Neuronal stem cell (in vitro differentiated cells): ENCODE data around the gene ACAP2.
A peak's percentile ranks its signal among the peaks of the same experiment; 100 is the strongest.

Source experiments
- DNase-seq: peaks from one replicate; pipeline ENCODE4 v3.0.0-alpha.2; 2013; ENCODE audit warnings: low spot score
- H2AFZ ChIP-seq: one replicate; pipeline ENCODE4 v1.6.1; 2013; ENCODE audit warnings: mild to moderate bottlenecking, low read length, inconsistent platforms
- H2AK5ac ChIP-seq: 2 replicates; pipeline ENCODE4 v1.6.1; 2013; ENCODE audit warnings: low read depth, mild to moderate bottlenecking, inconsistent platforms, low read length, moderate library complexity, mixed read lengths
- H2BK120ac ChIP-seq: 2 replicates; pipeline ENCODE4 v1.6.1; 2013; ENCODE audit warnings: low read depth, mild to moderate bottlenecking, inconsistent platforms, low read length, moderate library complexity, mixed read lengths
- H2BK12ac ChIP-seq: one replicate; pipeline ENCODE4 v1.6.1; 2013; ENCODE audit warnings: low read length, inconsistent platforms
- H2BK15ac ChIP-seq: 2 replicates; pipeline ENCODE4 v1.6.1; 2013; ENCODE audit warnings: mild to moderate bottlenecking, low read length, inconsistent platforms, mixed read lengths
- H2BK5ac ChIP-seq: one replicate; pipeline ENCODE4 v1.6.1; 2013; ENCODE audit warnings: inconsistent platforms, mild to moderate bottlenecking, low read length, moderate library complexity
- H3K14ac ChIP-seq: one replicate; pipeline ENCODE4 v1.6.1; 2013; ENCODE audit warnings: low read length, inconsistent platforms
- H3K18ac ChIP-seq: 2 replicates; pipeline ENCODE4 v1.6.1; 2013; ENCODE audit warnings: low read length, inconsistent platforms
- H3K23ac ChIP-seq: 2 replicates; pipeline ENCODE4 v1.6.1; 2013; ENCODE audit warnings: low read depth, mild to moderate bottlenecking, mixed read lengths, low read length, inconsistent platforms; ENCODE audit not compliant: poor library complexity
- H3K27ac ChIP-seq: replicated peaks from 3 replicates; pipeline ENCODE4 v1.5.1; 2013; ENCODE audit warnings: low read length, inconsistent platforms
- H3K27me3 ChIP-seq, 3 experiments: 2 replicates each; pipeline ENCODE4 v1.6.1; 2013; ENCODE audit warnings: low read length in 3 of 3, mild to moderate bottlenecking in 2 of 3, inconsistent platforms in 1 of 3, low read depth in 1 of 3, mixed read lengths in 1 of 3, moderate library complexity in 1 of 3; ENCODE audit not compliant: control insufficient read depth in 3 of 3, insufficient read depth in 3 of 3
- H3K36me3 ChIP-seq, 2 donors: replicated peaks in 1 of 2; 2 replicates each; pipeline ENCODE4 v1.6.1; 2013; ENCODE audit warnings: low read length in 2 of 2; ENCODE audit not compliant: control insufficient read depth in 2 of 2, insufficient read depth in 2 of 2
- H3K4ac ChIP-seq: 2 replicates; pipeline ENCODE4 v1.6.1; 2013; ENCODE audit warnings: inconsistent platforms, mild to moderate bottlenecking, low read length, moderate library complexity
- H3K4me1 ChIP-seq, 2 donors: 1 replicate in 1 of 2; 2 replicates in 1 of 2; pipeline ENCODE4 v1.6.1; 2013; ENCODE audit warnings: low read length in 2 of 2, low read depth in 1 of 2; ENCODE audit not compliant: control insufficient read depth in 2 of 2, insufficient read depth in 1 of 2
- H3K4me2 ChIP-seq: one replicate; pipeline ENCODE4 v1.6.1; 2013; ENCODE audit warnings: mild to moderate bottlenecking, low read length, inconsistent platforms; ENCODE audit not compliant: insufficient read depth, poor library complexity, severe bottlenecking
- H3K4me3 ChIP-seq, 2 donors: 2 replicates each; pipeline ENCODE4 v1.5.1; 2013; ENCODE audit warnings: low read length in 2 of 2, mild to moderate bottlenecking in 2 of 2, inconsistent platforms in 1 of 2, moderate library complexity in 1 of 2
- H3K79me1 ChIP-seq: one replicate; pipeline ENCODE4 v1.6.1; 2013; ENCODE audit warnings: low read depth, mild to moderate bottlenecking, inconsistent platforms, low read length, moderate library complexity
- H3K9ac ChIP-seq: one replicate; pipeline ENCODE4 v1.6.1; 2013; ENCODE audit warnings: mild to moderate bottlenecking, low read depth, low read length, inconsistent platforms; ENCODE audit not compliant: poor library complexity
- H3K9me3 ChIP-seq, 2 donors: replicated peaks in 1 of 2; 2 replicates each; pipeline versions ENCODE3 to v1.6.1; 2013; ENCODE audit warnings: low read length in 2 of 2, mild to moderate bottlenecking in 2 of 2, inconsistent platforms in 1 of 2, low read depth in 1 of 2, mixed read lengths in 1 of 2, moderate library complexity in 1 of 2; ENCODE audit not compliant: control insufficient read depth in 2 of 2, insufficient read depth in 1 of 2
- H4K8ac ChIP-seq: one replicate; pipeline ENCODE4 v1.6.1; 2013; ENCODE audit warnings: low read depth, mild to moderate bottlenecking, inconsistent platforms, low read length, moderate library complexity
- H4K91ac ChIP-seq: one replicate; pipeline ENCODE4 v1.6.1; 2013; ENCODE audit warnings: low read length, low read depth, mild to moderate bottlenecking, inconsistent platforms; ENCODE audit not compliant: poor library complexity
- WGBS, 2 donors: extraction: QIAGEN DNeasy Blood & Tissue Kit; methylation state at CpG; one replicate each; pipeline ENCODE4 v1.1.7; 2013; ENCODE audit warnings: missing lambda C conversion rate in 2 of 2, mixed read lengths in 1 of 2; ENCODE audit not compliant: insufficient read length in 2 of 2, insufficient replicate concordance in 1 of 2; ENCODE audit errors: extremely low coverage in 2 of 2; 5-methylcytosine and 5-hydroxymethylcytosine counted together

Gene ACAP2

DNA sequence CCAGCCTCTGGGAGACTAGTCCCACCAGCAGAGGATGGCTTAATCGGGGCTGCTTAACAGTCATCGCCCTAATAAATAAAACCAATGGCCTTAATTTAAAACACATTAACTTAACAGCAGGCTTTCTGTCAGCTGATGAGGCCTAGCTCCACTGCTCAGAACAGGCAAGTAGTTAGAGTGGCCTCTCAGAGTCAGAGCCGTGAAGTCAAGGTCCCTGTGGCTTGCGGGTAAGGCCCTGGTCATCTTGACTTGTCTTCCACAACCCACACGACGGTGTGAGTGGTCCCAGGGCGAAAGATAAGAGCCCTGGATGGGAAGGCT is 183.7 kb downstream of the ACAP2 start:
- Histone ChIP-seq H3K27ac (no peak overlapping the region), H2BK15ac (no peak overlapping the region), H2AK5ac (peak overlapping the region; percentile 3), H3K18ac (no peak overlapping the region), H3K27me3 (no peaks in the 10 kb centered on the region), H2AFZ (peak overlapping the region; percentile 96), H2BK120ac (no peak overlapping the region), H3K14ac (no peak overlapping the region), H4K91ac (no peak overlapping the region), H4K8ac (no peak overlapping the region), H3K4me3 (peak overlapping the region in 1 of 2 donors; percentile 58), H3K4ac (no peak overlapping the region), H3K9me3 (no peaks in the 10 kb centered on the region), H3K4me2 (peak overlapping the region; percentile 81), H3K4me1 (peaks cover 12 to 18% of the 10 kb centered on the region in 2 donors), H3K23ac (peak overlapping the region; percentile 3), H3K36me3 (peaks cover 0 to 4% of the 10 kb centered on the region in 2 donors), H3K9ac (peak overlapping the region; percentile 86), H3K79me1 (no peaks in the 10 kb centered on the region), H2BK5ac (no peak overlapping the region), H2BK12ac (no peak overlapping the region)
- WGBS, 2 donors: no CpG with 5 or more reads among the region's 7 CpGs
- DNase-seq: no peak

DNA sequence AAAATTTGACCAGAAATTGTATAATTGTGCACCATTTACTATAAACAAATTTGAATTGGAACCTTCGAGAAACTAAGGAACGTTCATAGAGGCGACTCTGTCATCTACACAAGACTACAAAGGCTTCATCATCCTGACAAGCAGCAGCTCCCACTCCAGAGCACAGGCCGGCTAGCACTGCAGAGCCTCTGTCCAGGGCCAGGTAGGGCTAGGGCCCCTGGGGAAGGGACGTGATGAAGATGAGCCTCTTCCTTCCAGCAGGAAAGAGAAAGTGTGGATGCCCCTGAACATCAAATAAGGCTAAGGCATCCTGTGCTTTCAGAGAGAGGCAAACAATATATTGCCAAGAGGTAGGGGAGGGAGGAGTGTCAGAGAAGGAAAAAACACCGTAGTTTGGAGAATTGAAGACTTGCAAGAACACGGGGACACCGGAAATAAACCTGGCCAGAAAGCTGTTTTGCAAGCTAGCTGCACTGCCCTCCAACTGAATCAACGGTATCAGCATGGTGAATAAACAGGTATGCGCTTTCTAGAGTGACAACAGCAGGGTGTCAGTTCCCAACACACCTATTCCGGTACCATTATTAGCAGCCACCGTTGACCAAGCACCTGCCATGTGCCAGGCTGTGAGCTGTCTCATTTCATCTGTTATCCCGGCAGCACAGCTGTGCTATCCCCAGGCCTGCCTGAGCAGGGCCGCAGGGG is 184.2 kb downstream of the ACAP2 start:
- no peak overlapping the region for H3K14ac ChIP-seq
- no peaks in the 10 kb centered on the region for H3K79me1 ChIP-seq
- H3K27ac ChIP-seq: no peak overlapping the region
- no peak for DNase-seq
- no peak overlapping the region for H3K9ac ChIP-seq
- H2AFZ ChIP-seq: no peak overlapping the region
- H2BK5ac ChIP-seq: no peak overlapping the region
- no peak overlapping the region for H2BK15ac ChIP-seq
- no peak overlapping the region for H3K4me3 ChIP-seq
- no peak overlapping the region for H3K4ac ChIP-seq
- no peak overlapping the region for H3K18ac ChIP-seq
- H3K27me3 ChIP-seq: no peaks in the 10 kb centered on the region
- no peak overlapping the region for H4K8ac ChIP-seq
- no peaks in the 10 kb centered on the region for H3K9me3 ChIP-seq
- WGBS, 2 donors: no CpG with 5 or more reads among the region's 14 CpGs
- H3K4me1 ChIP-seq: peaks cover 12 to 19% of the 10 kb centered on the region in 2 donors
- H3K4me2 ChIP-seq: no peak overlapping the region
- no peak overlapping the region for H3K23ac ChIP-seq
- no peak overlapping the region for H2BK120ac ChIP-seq
- peaks cover 0 to 4% of the 10 kb centered on the region in 2 donors for H3K36me3 ChIP-seq
- no peak overlapping the region for H2AK5ac ChIP-seq
- H4K91ac ChIP-seq: no peak overlapping the region
- no peak overlapping the region for H2BK12ac ChIP-seq

DNA sequence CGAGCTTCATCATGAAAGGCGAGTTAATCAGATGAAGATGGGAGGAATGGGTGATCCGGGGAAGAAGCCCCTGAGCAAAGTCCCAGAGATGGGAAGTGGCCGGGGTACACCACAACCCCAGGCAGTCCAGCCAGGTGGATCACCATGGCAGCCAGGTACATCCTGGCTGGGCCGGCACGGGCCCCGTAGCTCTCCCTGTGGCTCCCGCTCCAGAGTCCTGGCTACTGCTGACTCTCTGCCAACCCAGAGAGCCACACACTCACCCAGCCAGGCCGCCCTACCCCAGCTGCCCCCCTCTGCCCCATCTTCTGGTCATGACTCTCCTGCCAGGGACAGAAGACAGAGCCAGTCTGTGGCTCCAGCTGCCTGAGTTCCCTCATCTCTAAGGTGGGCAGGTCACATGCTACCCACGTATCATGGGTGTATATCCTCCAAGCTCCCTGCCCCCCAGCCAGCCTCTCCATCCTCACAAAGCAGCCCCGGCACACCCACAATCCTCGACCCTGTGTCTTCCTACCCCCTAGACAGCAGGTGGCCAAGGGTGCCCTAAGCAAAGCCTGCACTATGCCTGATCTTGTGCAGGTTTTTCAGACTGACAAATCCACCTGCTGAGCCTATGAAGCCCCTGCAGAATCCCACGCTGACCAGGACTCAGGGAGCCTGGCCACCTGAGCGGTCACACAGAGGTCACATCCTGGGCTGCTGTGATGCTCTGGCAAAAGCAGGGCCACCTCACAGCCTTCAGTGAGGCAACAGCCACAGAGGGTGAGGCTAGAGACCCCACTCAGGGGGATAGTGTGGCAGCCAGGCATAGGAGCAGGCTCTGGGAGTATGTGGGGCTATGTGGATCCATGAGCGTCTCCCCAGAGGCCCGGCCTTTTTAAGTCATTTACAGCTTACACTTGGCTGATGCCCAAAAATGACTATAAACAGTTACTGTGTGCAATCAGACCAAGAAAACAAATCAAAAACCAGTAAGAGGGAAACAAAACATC is 185.1 kb downstream of the ACAP2 start:
- H3K4me2 ChIP-seq: no peak overlapping the region
- no peaks in the 10 kb centered on the region for H3K27me3 ChIP-seq
- peak overlapping the region; percentile 49 for H2AK5ac ChIP-seq
- no CpG with 5 or more reads among the region's 16 CpGs for WGBS, 2 donors
- DNase-seq: no peak
- H3K9ac ChIP-seq: peak overlapping the region; percentile 78
- H4K8ac ChIP-seq: no peak overlapping the region
- no peak overlapping the region for H3K4me3 ChIP-seq
- H3K14ac ChIP-seq: no peak overlapping the region
- H3K79me1 ChIP-seq: no peaks in the 10 kb centered on the region
- H3K36me3 ChIP-seq: peaks cover 0 to 4% of the 10 kb centered on the region in 2 donors
- H3K23ac ChIP-seq: peak overlapping the region; percentile 59
- H4K91ac ChIP-seq: no peak overlapping the region
- no peak overlapping the region for H2BK12ac ChIP-seq
- no peak overlapping the region for H3K4ac ChIP-seq
- no peak overlapping the region for H2BK15ac ChIP-seq
- no peak overlapping the region for H3K27ac ChIP-seq
- no peak overlapping the region for H2AFZ ChIP-seq
- H3K9me3 ChIP-seq: no peaks in the 10 kb centered on the region
- H3K4me1 ChIP-seq: peaks cover 17 to 24% of the 10 kb centered on the region in 2 donors
- peak overlapping the region; percentile 78 for H2BK120ac ChIP-seq
- no peak overlapping the region for H2BK5ac ChIP-seq
- H3K18ac ChIP-seq: no peak overlapping the region
